ENCODE results near the gene RAD23A. TPM values are rescaled to one million over a fixed set of nuclear protein-coding genes. Genes with fewer than 3 reads are reported as not detected.

Gene RAD23A
- total and polyA plus RNA-seq, 9 donors = 61.2 to 94.0 (median 86.7) TPM

DNA sequence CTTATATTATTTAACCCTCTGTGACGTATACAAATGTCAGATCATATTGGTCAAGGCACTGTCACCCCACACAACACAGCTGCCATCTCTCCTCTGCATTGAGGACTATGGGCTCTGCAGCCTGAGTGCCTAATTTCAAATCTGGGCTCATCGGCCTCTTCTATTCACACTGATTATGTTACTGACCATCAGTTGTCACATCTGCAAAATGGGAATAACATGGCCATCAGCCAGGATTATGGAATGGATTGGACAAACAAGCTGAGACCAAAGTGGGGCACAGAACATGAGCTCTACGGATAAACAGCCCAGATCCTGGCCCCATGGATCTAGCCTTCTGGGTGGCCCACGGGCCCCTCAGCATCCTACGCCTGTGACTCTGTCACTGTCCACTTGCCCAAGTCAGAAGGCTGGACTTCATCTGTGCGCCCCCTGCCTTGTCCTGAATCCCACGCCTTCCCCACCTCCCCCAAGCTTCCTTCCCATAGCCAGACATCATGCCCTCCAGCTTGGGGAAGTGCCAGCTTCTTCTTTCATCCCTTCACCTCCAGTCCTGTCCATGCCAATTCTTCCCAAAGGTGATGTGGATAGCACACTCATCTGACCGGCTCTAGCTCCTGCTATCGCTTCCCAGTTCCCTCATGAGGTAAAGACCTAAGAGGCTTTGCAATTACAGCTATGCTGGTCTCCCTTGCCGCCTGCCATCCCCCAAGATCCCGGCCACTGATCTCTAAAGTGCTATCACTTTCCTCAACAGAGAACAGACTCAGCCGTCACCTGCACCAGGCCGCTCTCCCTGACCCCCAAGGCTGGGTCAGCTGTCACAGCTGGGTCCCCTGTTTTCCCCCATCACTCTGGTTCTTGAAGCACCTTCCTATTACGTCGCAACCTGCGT lies 13.0 kb upstream of the RAD23A start:
- intact Hi-C loops (cut with DNase I) = no loop called here
- Histone ChIP-seq H3K4me3 (peak overlapping the region; percentile 93), H3K4me1 (ENCODE audit: insufficient read depth) (peaks cover 8% of the 10 kb centered on the region), H3K9me3 (no peaks in the 10 kb centered on the region), H3K36me3 (no peaks in the 10 kb centered on the region), H3K27me3 (no peaks in the 10 kb centered on the region), H3K27ac (peak overlapping the region in 1 of 2 donors; percentile 52)
- peak in 1 of 5 donors; percentile 42 for DNase-seq
- TF ChIP-seq EP300 (IDR thresholded peaks at IDR 0.05) (no peak), POLR2A (IDR thresholded peaks at IDR 0.05) (no peak)
- TF ChIP-seq, protein P1, sequence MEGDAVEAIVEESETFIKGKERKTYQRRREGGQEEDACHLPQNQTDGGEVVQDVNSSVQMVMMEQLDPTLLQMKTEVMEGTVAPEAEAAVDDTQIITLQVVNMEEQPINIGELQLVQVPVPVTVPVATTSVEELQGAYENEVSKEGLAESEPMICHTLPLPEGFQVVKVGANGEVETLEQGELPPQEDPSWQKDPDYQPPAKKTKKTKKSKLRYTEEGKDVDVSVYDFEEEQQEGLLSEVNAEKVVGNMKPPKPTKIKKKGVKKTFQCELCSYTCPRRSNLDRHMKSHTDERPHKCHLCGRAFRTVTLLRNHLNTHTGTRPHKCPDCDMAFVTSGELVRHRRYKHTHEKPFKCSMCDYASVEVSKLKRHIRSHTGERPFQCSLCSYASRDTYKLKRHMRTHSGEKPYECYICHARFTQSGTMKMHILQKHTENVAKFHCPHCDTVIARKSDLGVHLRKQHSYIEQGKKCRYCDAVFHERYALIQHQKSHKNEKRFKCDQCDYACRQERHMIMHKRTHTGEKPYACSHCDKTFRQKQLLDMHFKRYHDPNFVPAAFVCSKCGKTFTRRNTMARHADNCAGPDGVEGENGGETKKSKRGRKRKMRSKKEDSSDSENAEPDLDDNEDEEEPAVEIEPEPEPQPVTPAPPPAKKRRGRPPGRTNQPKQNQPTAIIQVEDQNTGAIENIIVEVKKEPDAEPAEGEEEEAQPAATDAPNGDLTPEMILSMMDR (IDR thresholded peaks at IDR 0.05) = no peak
- 23 to 27% (median 27%) methylated on average over 16 of the region's 16 CpGs for WGBS, 3 donors

DNA sequence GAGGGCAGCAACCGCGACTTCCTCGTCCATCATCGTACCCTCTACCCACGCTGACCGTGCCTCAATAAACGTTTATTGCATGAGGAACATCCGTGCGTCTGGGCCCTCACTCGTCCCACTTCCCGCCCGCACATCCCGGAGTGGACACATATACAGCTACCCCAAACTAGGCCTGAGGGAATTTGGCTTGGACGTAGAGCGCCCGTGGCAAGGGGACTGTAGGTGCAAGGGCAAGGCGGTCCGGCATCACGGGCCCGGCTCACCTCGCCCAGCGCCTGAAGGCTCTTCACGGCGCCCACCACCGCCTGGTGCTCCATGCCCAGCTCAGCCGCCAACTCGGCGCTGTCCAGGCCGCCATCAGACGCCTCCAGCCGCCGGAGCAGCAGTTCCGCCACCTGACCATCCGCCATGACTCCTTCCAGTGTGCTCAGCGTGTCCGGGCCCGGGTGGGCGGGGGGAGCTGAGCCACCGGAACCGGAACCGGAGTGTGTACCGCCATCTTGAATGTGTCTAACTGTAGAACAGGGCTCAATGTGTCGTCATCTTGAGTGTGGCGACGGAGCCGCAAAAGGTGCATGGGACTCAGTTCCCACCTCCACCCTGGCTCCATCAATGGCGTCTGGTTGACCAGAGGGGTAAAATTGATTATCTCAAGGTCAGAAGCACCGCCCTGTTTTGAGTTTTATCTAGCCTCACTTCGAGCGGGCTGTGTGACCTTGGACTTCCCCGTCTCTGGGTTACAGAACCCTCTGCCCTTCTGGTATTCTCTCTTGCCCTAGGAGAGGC lies 12.2 kb upstream of the RAD23A start, which contains the start of gene FARSA:
FARSA (minus strand) TSS at position 425 of the 786 bp plus-strand sequence; CDS start at position 410, 15 bp downstream.
- no peaks in the 10 kb centered on the region for H3K9me3 ChIP-seq
- no peak for TF ChIP-seq EP300 (IDR thresholded peaks at IDR 0.05)
- TF ChIP-seq POLR2A (IDR thresholded peaks at IDR 0.05) = peak; percentile 43
- H3K36me3 ChIP-seq = no peaks in the 10 kb centered on the region
- no peaks in the 10 kb centered on the region for H3K27me3 ChIP-seq
- peak; percentile 88 to 92 (median 90) for DNase-seq
- peak within 1 kb of the TSS; percentile 93 for H3K4me3 ChIP-seq
- peaks cover 9% of the 10 kb centered on the region for H3K4me1 ChIP-seq (ENCODE audit: insufficient read depth)
- intact Hi-C loops (cut with DNase I) = no loop called here
- H3K27ac ChIP-seq = peak within 1 kb of the TSS; percentile 48 to 52
- 0 to 2% (median 0%) methylated on average over 41 to 51 of the region's 51 CpGs for WGBS, 3 donors

- no peak overlapping the region for H3K27ac ChIP-seq
- no peaks in the 10 kb centered on the region for H3K9me3 ChIP-seq
- TF ChIP-seq EP300 (IDR thresholded peaks at IDR 0.05) (no peak), POLR2A (IDR thresholded peaks at IDR 0.05) (no peak)
- TF ChIP-seq, protein P1 (IDR thresholded peaks at IDR 0.05) = no peak
- no peaks in the 10 kb centered on the region for H3K36me3 ChIP-seq
- H3K27me3 ChIP-seq = no peaks in the 10 kb centered on the region
- peaks cover 10% of the 10 kb centered on the region for H3K4me1 ChIP-seq (ENCODE audit: insufficient read depth)
- DNase-seq = no peak
- 82 to 89% (median 89%) methylated on average over 10 of the region's 10 CpGs for WGBS, 3 donors
- intact Hi-C loops (cut with DNase I) = no loop called here
- no peak overlapping the region for H3K4me3 ChIP-seq
These were observed 10.6 kb upstream of the RAD23A start for GRCh38 chr19:12935071-12935470.

GRCh38 chr19:12936582-12936981 lies 9.1 kb upstream of the RAD23A start:
- no peak for DNase-seq
- H3K4me1 ChIP-seq (ENCODE audit: insufficient read depth) = peaks cover 10% of the 10 kb centered on the region
- H3K36me3 ChIP-seq = no peaks in the 10 kb centered on the region
- no peak overlapping the region for H3K27ac ChIP-seq
- H3K9me3 ChIP-seq = no peaks in the 10 kb centered on the region
- no peak for TF ChIP-seq EP300 (IDR thresholded peaks at IDR 0.05)
- TF ChIP-seq, protein P1 (IDR thresholded peaks at IDR 0.05) = no peak
- no peak for TF ChIP-seq POLR2A (IDR thresholded peaks at IDR 0.05)
- H3K27me3 ChIP-seq = no peaks in the 10 kb centered on the region
- no peak overlapping the region for H3K4me3 ChIP-seq
- 65 to 74% (median 66%) methylated on average over 7 of the region's 7 CpGs for WGBS, 3 donors
- intact Hi-C loops (cut with DNase I) = no loop called here
